A673 (cell line): ENCODE data around the gene CFAP65.

ENCODE experiments used
- CTCF ChIP-seq: fragments of 300-800, 200-600 bp; sonication (generic); conservative IDR thresholded peaks from 2 replicates; pipeline ENCODE4 v1.5.1; 2017; ENCODE audit warnings: low read depth, mild to moderate bottlenecking, antibody characterized with exemption, low read length, moderate library complexity, mixed read lengths
- EZH2 ChIP-seq: fragments of 200-600 bp; sonication (generic); IDR thresholded peaks from 2 replicates; pipeline ENCODE4 v1.6.1; 2017; ENCODE audit warnings: borderline replicate concordance, low read depth, mild to moderate bottlenecking, mixed read lengths, antibody characterized with exemption, low read length; ENCODE audit not compliant: poor library complexity, severe bottlenecking

- TF ChIP-seq CTCF (no peak), EZH2 (no peak)
Observed at GRCh38 chr2:218992196-218992595, 49.1 kb downstream of the CFAP65 start.
